ENCODE data around the gene SERINC4. TPM values are rescaled to one million over a fixed set of nuclear protein-coding genes. Genes with fewer than 3 reads are reported as not detected.
"Not testable (repeated sequence)": the region's sequence is repeated elsewhere in the genome, so short reads cannot be mapped to it uniquely, and the experiment has no call there.

The SERINC4 gene
- total and polyA plus RNA-seq, 2 donors (not counting 1 experiment from before 2014, with no cell fraction given) = 0.32 TPM; not detected in 1

- H3K4me3 Mint-ChIP-seq = peak overlapping the region; percentile 98
- ChIA-PET CTCF (interaction anchor here (1.6 kb wide), 1 partner anchor 24 kb away, joined by 7 read pairs; no protein-coding TSS in a partner anchor), POLR2A (interaction anchor here (1.7 kb wide), 1 partner anchor 30 kb away, joined by 12 read pairs; the partner anchor contains the start of gene ELL3)
- not testable (repeated sequence) for H3K36me3 ChIP-seq (replicated peaks in 1 of 2; ENCODE audit: control extremely low read depth in 1 of 2, control insufficient read depth in 1 of 2, extremely low read depth in 1 of 2, insufficient read depth in 2 of 2, low read length in 1 of 2); H3K9me3 ChIP-seq (ENCODE audit: control extremely low read depth in 1 of 3, control insufficient read depth in 2 of 3, insufficient read depth in 1 of 3, low read length in 2 of 3); H3K9me3 Mint-ChIP-seq (ENCODE audit: insufficient read depth); H3K27me3 ChIP-seq (replicated peaks in 1 of 4; ENCODE audit: control extremely low read depth in 1 of 4, control insufficient read depth in 3 of 4, insufficient read depth in 4 of 4, low read length in 3 of 4); H3K27me3 Mint-ChIP-seq
- peak overlapping the region; percentile 95 to 97 for H3K27ac ChIP-seq (ENCODE audit: low read length in 2 of 2)
- H3K4me1 Mint-ChIP-seq = peaks cover 59% of the 10 kb centered on the region
- peak overlapping the region; percentile 54 to 91 (median 86) for H3K4me3 ChIP-seq (ENCODE audit: control extremely low read depth in 1 of 5, extremely low read depth in 1 of 5, insufficient read depth in 1 of 5, low read depth in 2 of 5, low read length in 4 of 5)
- WGBS (ENCODE audit: insufficient coverage) = 0% methylated on average over 3 of the region's 12 CpGs
- ATAC-seq (ENCODE audit: low read depth) = peak; percentile 5
- peak overlapping the region; percentile 77 for H3K4me2 ChIP-seq (replicated peaks; ENCODE audit: low read depth, low read length, poor library complexity, severe bottlenecking)
- H3K9ac ChIP-seq (ENCODE audit: low read length) = peak overlapping the region; percentile 93
- H4K20me1 ChIP-seq (ENCODE audit: control insufficient read depth, insufficient read depth, low read length, poor library complexity, severe bottlenecking) = peaks cover 35% of the 10 kb centered on the region
- intact Hi-C loops (cut with micrococcal nuclease) = loop anchor here (1.0 to 5.0 kb wide), 4 partner anchors 45 to 825 kb away; partner anchors contain the start of genes SERF2 and TTBK2
- peak overlapping the region; percentile 96 for H3K27ac Mint-ChIP-seq
- H2AFZ ChIP-seq (ENCODE audit: insufficient read depth, low read depth, low read length, poor library complexity, severe bottlenecking) = peak overlapping the region; percentile 72
- H3K4me1 ChIP-seq (ENCODE audit: control insufficient read depth in 2 of 2, insufficient read depth in 2 of 2, low read length in 2 of 2) = peaks cover 52 to 62% of the 10 kb centered on the region in 2 donors
- peak; percentile 64 for DNase-seq
- H3K79me2 ChIP-seq (ENCODE audit: control insufficient read depth, insufficient read depth, low read length) = peaks cover 59% of the 10 kb centered on the region
Observed at GRCh38 chr15:43746903-43747309, 53.1 kb downstream of the SERINC4 start.

- Mint-ChIP-seq H3K4me1 (peaks cover 54% of the 10 kb centered on the region), H3K4me3 (peak within 1 kb of the TSS; percentile 98), H3K27ac (peak within 1 kb of the TSS; percentile 96)
- intact Hi-C loops (cut with micrococcal nuclease) = loop anchor here (1.0 to 5.0 kb wide), 4 partner anchors 46 to 824 kb away; partner anchors contain the start of genes SERF2 and TTBK2
- Histone ChIP-seq H4K20me1 (ENCODE audit: control insufficient read depth, insufficient read depth, low read length, poor library complexity, severe bottlenecking) (peaks cover 29% of the 10 kb centered on the region), H3K4me2 (replicated peaks; ENCODE audit: low read depth, low read length, poor library complexity, severe bottlenecking) (peak within 1 kb of the TSS; percentile 77), H3K79me2 (ENCODE audit: control insufficient read depth, insufficient read depth, low read length) (peaks cover 54% of the 10 kb centered on the region), H3K4me3 (ENCODE audit: control extremely low read depth in 1 of 5, extremely low read depth in 1 of 5, insufficient read depth in 1 of 5, low read depth in 2 of 5, low read length in 4 of 5) (peak within 1 kb of the TSS; percentile 54 to 91 (median 86)), H2AFZ (ENCODE audit: insufficient read depth, low read depth, low read length, poor library complexity, severe bottlenecking) (peak within 1 kb of the TSS; percentile 72), H3K9ac (ENCODE audit: low read length) (peak within 1 kb of the TSS; percentile 93), H3K4me1 (ENCODE audit: control insufficient read depth in 2 of 2, insufficient read depth in 2 of 2, low read length in 2 of 2) (peaks cover 46 to 59% of the 10 kb centered on the region in 2 donors), H3K27ac (ENCODE audit: low read length in 2 of 2) (peak within 1 kb of the TSS; percentile 95 to 97)
- H3K9me3 Mint-ChIP-seq (ENCODE audit: insufficient read depth); H3K9me3 ChIP-seq (ENCODE audit: control extremely low read depth in 1 of 3, control insufficient read depth in 2 of 3, insufficient read depth in 1 of 3, low read length in 2 of 3); H3K27me3 Mint-ChIP-seq; H3K36me3 ChIP-seq (replicated peaks in 1 of 2; ENCODE audit: control extremely low read depth in 1 of 2, control insufficient read depth in 1 of 2, extremely low read depth in 1 of 2, insufficient read depth in 2 of 2, low read length in 1 of 2); H3K27me3 ChIP-seq (replicated peaks in 1 of 4; ENCODE audit: control extremely low read depth in 1 of 4, control insufficient read depth in 3 of 4, insufficient read depth in 4 of 4, low read length in 3 of 4): not testable (repeated sequence)
- ChIA-PET POLR2A (interaction anchor here (1.7 kb wide), 1 partner anchor 30 kb away, joined by 12 read pairs; the partner anchor contains the start of gene ELL3), CTCF (interaction anchor here (1.6 kb wide), 1 partner anchor 24 kb away, joined by 7 read pairs; no protein-coding TSS in a partner anchor)
- under 1% methylated on average over 84 of the region's 84 CpGs for WGBS (ENCODE audit: insufficient coverage)
- TF ChIP-seq, protein P1, sequence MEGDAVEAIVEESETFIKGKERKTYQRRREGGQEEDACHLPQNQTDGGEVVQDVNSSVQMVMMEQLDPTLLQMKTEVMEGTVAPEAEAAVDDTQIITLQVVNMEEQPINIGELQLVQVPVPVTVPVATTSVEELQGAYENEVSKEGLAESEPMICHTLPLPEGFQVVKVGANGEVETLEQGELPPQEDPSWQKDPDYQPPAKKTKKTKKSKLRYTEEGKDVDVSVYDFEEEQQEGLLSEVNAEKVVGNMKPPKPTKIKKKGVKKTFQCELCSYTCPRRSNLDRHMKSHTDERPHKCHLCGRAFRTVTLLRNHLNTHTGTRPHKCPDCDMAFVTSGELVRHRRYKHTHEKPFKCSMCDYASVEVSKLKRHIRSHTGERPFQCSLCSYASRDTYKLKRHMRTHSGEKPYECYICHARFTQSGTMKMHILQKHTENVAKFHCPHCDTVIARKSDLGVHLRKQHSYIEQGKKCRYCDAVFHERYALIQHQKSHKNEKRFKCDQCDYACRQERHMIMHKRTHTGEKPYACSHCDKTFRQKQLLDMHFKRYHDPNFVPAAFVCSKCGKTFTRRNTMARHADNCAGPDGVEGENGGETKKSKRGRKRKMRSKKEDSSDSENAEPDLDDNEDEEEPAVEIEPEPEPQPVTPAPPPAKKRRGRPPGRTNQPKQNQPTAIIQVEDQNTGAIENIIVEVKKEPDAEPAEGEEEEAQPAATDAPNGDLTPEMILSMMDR (IDR thresholded peaks at IDR 0.05) = peak; percentile 22
- DNase-seq (peak; percentile 92), ATAC-seq (ENCODE audit: low read depth) (peak; percentile 87)
Observed at GRCh38 chr15:43746245-43746902, 53.6 kb downstream of the SERINC4 start, which contains the start of gene PDIA3. Gene PDIA3, plus strand, starts transcription at chr15:43746438. Its CDS starts 102 bp downstream, at chr15:43746540.

Small RNA genes within 50 kb of the gene (small RNA-seq; reads per million reads assigned to genes)
- gene MIR1282 (ENCODE audit: insufficient read length, low read depth, low replicate concordance) = not detected

Other genes with a start within 250 kb of the SERINC4 start
- 88.9 and 94.8 TPM in 2 replicates for gene PPIP5K1, start 210.0 kb downstream of the SERINC4 start, total RNA-seq
- gene PPIP5K1, start 210.0 kb downstream of the SERINC4 start, polyA plus RNA-seq = 40.2 and 40.6 TPM in 2 replicates
- not detected in 2 replicates for gene CKMT1B, start 206.2 kb downstream of the SERINC4 start, total RNA-seq
- not detected in 2 replicates for gene CKMT1B, start 206.2 kb downstream of the SERINC4 start, polyA plus RNA-seq
- 1.0 and 1.3 TPM in 2 replicates for gene STRC, start 181.4 kb downstream of the SERINC4 start, total RNA-seq
- 1.3 and 1.7 TPM in 2 replicates for gene STRC, start 181.4 kb downstream of the SERINC4 start, polyA plus RNA-seq
- gene CATSPER2, start 151.4 kb downstream of the SERINC4 start, total RNA-seq = 17.2 and 21.3 TPM in 2 replicates
- 6.7 and 7.9 TPM in 2 replicates for gene CATSPER2, start 151.4 kb downstream of the SERINC4 start, polyA plus RNA-seq
- not detected in 2 replicates for gene CKMT1A, start 106.4 kb downstream of the SERINC4 start, total RNA-seq
- gene CKMT1A, start 106.4 kb downstream of the SERINC4 start, polyA plus RNA-seq = 0.12 TPM in 1 of 2 replicates, not detected in the other
- gene PDIA3, start 53.8 kb downstream of the SERINC4 start, total RNA-seq = 82.5 and 83.1 TPM in 2 replicates
- 42.7 and 122 TPM in 2 replicates for gene PDIA3, start 53.8 kb downstream of the SERINC4 start, polyA plus RNA-seq
- 88.8 and 90.0 TPM in 2 replicates for gene ELL3, start 23.3 kb downstream of the SERINC4 start, total RNA-seq
- gene ELL3, start 23.3 kb downstream of the SERINC4 start, polyA plus RNA-seq = 19.0 and 22.0 TPM in 2 replicates
- 436 and 455 TPM in 2 replicates for gene SERF2, start 7.9 kb downstream of the SERINC4 start, total RNA-seq
- gene SERF2, start 7.9 kb downstream of the SERINC4 start, polyA plus RNA-seq = 806 and 821 TPM in 2 replicates
- gene HYPK, start 379 bp upstream of the SERINC4 start, total RNA-seq = 24.0 and 25.7 TPM in 2 replicates
- gene HYPK, start 379 bp upstream of the SERINC4 start, polyA plus RNA-seq = 23.5 and 61.7 TPM in 2 replicates
- 22.0 and 22.1 TPM in 2 replicates for gene MFAP1, start 24.5 kb upstream of the SERINC4 start, total RNA-seq
- gene MFAP1, start 24.5 kb upstream of the SERINC4 start, polyA plus RNA-seq = 3.4 and 9.9 TPM in 2 replicates
- gene WDR76, start 26.8 kb upstream of the SERINC4 start, total RNA-seq = 10.9 and 12.7 TPM in 2 replicates
- 1.9 and 3.0 TPM in 2 replicates for gene WDR76, start 26.8 kb upstream of the SERINC4 start, polyA plus RNA-seq